Measurements from ENCODE around the gene IL19. TPM values are rescaled to one million over a fixed set of nuclear protein-coding genes. Genes with fewer than 3 reads are reported as not detected.

IL19 gene
- total and polyA plus RNA-seq, 2 donors from 2014 or later = 0.41 to 3.6 TPM

DNA sequence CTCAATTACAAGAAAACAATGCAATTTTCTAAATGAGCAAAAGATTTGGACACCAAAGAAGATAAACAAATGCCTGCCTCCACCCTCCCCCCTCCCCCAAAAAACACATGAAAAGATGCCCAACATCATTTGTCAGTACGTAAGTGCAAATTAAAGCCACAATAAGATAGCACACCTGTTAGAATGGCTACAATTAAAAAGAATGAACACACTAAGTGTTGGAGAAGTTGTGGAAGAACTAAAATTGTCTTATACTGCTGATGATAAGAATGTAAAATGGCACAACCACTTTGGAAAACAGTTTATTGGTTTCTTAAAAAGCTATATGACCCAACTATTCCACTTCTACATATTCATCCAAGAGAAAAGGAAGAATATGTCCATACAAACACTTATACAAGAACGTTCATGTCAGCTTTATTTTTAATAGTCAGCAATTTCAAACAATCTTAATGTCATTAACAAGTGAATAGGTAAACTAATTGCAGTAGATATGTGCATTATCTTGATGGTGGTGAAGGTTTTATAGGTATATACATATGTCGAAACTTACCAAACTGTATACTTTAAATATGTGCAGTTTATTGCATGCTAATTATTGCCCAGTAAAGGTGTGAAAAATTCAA is 105.3 kb downstream of the IL19 start:
- TF ChIP-seq, protein P1, sequence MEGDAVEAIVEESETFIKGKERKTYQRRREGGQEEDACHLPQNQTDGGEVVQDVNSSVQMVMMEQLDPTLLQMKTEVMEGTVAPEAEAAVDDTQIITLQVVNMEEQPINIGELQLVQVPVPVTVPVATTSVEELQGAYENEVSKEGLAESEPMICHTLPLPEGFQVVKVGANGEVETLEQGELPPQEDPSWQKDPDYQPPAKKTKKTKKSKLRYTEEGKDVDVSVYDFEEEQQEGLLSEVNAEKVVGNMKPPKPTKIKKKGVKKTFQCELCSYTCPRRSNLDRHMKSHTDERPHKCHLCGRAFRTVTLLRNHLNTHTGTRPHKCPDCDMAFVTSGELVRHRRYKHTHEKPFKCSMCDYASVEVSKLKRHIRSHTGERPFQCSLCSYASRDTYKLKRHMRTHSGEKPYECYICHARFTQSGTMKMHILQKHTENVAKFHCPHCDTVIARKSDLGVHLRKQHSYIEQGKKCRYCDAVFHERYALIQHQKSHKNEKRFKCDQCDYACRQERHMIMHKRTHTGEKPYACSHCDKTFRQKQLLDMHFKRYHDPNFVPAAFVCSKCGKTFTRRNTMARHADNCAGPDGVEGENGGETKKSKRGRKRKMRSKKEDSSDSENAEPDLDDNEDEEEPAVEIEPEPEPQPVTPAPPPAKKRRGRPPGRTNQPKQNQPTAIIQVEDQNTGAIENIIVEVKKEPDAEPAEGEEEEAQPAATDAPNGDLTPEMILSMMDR (IDR thresholded peaks at IDR 0.05; ENCODE audit: borderline replicate concordance, extremely low read depth, insufficient read depth) = no peak
- Histone ChIP-seq H3K36me3 (ENCODE audit: control insufficient read depth in 2 of 3, insufficient read depth in 3 of 3, low read length in 3 of 3) (no peaks in the 10 kb centered on the region), H3K27me3 (ENCODE audit: control insufficient read depth, insufficient read depth, low read length) (no peaks in the 10 kb centered on the region), H3K9me3 (ENCODE audit: control insufficient read depth in 2 of 3, insufficient read depth in 1 of 3, low read length in 3 of 3) (peaks cover 0 to 6% (median 0%) of the 10 kb centered on the region in 3 donors), H3K27ac (ENCODE audit: low read depth in 2 of 2, low read length in 2 of 2) (no peak overlapping the region), H3K4me1 (ENCODE audit: control insufficient read depth in 2 of 3, insufficient read depth in 2 of 3, low read depth in 1 of 3, low read length in 3 of 3) (no peaks in the 10 kb centered on the region), H3K9ac (ENCODE audit: low read length in 3 of 3) (no peak overlapping the region), H3K4me3 (ENCODE audit: low read length in 3 of 3) (no peak overlapping the region)
- FAIRE-seq = no peak
- no peak for DNase-seq
- intact Hi-C loops (cut with DNase I) = no loop called here

DNA sequence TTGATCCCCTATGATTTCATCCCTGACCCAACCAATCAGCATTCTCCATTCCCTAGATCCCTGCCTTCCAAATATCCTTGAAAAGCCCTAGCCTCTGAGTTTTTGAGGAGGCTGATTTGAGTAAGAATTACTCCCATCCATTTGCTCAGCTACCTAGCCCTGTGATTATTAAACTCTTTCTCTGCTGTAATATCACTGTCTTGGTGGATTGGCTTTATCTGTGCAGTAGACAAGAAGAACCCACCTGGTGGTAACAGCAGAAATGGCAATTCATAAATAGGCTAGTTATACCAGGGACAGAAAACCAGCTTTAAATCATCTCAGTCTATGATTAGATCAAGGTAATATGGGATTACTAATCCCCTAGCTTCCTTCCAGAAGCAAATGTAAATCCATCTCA is 107.9 kb downstream of the IL19 start:
- FAIRE-seq = no peak

DNA sequence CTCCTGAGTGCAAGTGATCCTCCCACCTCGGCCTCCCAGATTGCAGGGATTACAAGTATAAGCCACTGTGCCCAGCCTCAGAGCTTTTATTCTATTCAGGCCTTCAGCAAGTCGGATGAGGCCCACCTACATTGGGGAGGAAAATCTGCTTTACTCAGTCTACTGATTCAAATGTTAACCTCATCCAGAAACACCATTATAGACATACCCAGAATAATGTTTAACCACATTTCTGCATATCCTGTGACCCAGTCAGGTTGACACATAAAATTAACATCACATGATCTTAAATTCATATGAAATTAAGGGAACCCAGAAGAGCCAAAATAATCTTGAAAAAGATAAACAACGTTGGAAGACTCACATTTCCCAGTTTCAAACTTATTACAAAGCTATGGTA is 109.7 kb downstream of the IL19 start:
- Histone ChIP-seq H3K36me3 (ENCODE audit: control insufficient read depth in 2 of 3, insufficient read depth in 3 of 3, low read length in 3 of 3) (no peaks in the 10 kb centered on the region), H3K27me3 (ENCODE audit: control insufficient read depth, insufficient read depth, low read length) (no peaks in the 10 kb centered on the region), H3K9me3 (ENCODE audit: control insufficient read depth in 2 of 3, insufficient read depth in 1 of 3, low read length in 3 of 3) (peaks cover 0 to 9% (median 0%) of the 10 kb centered on the region in 3 donors), H3K4me3 (ENCODE audit: low read length in 3 of 3) (no peak overlapping the region), H3K27ac (ENCODE audit: low read depth in 2 of 2, low read length in 2 of 2) (no peak overlapping the region), H3K9ac (ENCODE audit: low read length in 3 of 3) (no peak overlapping the region), H3K4me1 (ENCODE audit: control insufficient read depth in 2 of 3, insufficient read depth in 2 of 3, low read depth in 1 of 3, low read length in 3 of 3) (no peaks in the 10 kb centered on the region)
- DNase-seq (no peak), FAIRE-seq (no peak)
- intact Hi-C loops (cut with DNase I) = no loop called here
- TF ChIP-seq, protein P1 (IDR thresholded peaks at IDR 0.05; ENCODE audit: borderline replicate concordance, extremely low read depth, insufficient read depth) = no peak

More for the DNA sequence above, 107.9 kb downstream of the IL19 start:
- TF ChIP-seq, protein P1 (IDR thresholded peaks at IDR 0.05; ENCODE audit: borderline replicate concordance, extremely low read depth, insufficient read depth) = no peak
- H3K4me1 ChIP-seq (ENCODE audit: control insufficient read depth in 2 of 3, insufficient read depth in 2 of 3, low read depth in 1 of 3, low read length in 3 of 3) = no peaks in the 10 kb centered on the region
- intact Hi-C loops (cut with DNase I) = no loop called here
- no peak overlapping the region for H3K4me3 ChIP-seq (ENCODE audit: low read length in 3 of 3)
- H3K9me3 ChIP-seq (ENCODE audit: control insufficient read depth in 2 of 3, insufficient read depth in 1 of 3, low read length in 3 of 3) = peaks cover 0 to 9% (median 0%) of the 10 kb centered on the region in 3 donors
- H3K27ac ChIP-seq (ENCODE audit: low read depth in 2 of 2, low read length in 2 of 2) = no peak overlapping the region
- H3K36me3 ChIP-seq (ENCODE audit: control insufficient read depth in 2 of 3, insufficient read depth in 3 of 3, low read length in 3 of 3) = no peaks in the 10 kb centered on the region
- DNase-seq = no peak
- no peaks in the 10 kb centered on the region for H3K27me3 ChIP-seq (ENCODE audit: control insufficient read depth, insufficient read depth, low read length)
- H3K9ac ChIP-seq (ENCODE audit: low read length in 3 of 3) = no peak overlapping the region

DNA sequence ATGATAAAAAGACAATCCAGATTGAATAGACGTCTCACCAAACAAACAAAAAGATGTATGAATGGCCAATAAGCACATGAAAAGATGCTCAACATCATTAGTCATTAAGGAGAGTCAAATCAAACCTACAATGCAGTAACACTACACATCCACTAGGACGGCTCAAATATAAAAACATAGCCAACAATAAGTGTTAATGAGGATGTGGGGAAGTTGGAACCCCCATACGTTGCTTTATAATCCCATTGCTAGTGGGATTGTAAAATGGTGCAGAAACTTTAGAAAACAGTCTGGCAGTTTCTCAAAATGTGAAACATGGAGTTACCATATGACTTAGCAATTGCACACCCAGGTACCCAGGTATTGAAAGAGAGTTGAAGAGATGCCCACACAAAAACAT is 112.0 kb downstream of the IL19 start:
- H3K4me1 ChIP-seq (ENCODE audit: control insufficient read depth in 2 of 3, insufficient read depth in 2 of 3, low read depth in 1 of 3, low read length in 3 of 3) = no peaks in the 10 kb centered on the region
- H3K9me3 ChIP-seq (ENCODE audit: control insufficient read depth in 2 of 3, insufficient read depth in 1 of 3, low read length in 3 of 3) = peaks cover 0 to 9% (median 0%) of the 10 kb centered on the region in 3 donors
- DNase-seq (no peak), FAIRE-seq (no peak)
- TF ChIP-seq, protein P1 (IDR thresholded peaks at IDR 0.05; ENCODE audit: borderline replicate concordance, extremely low read depth, insufficient read depth) = no peak
- no peak overlapping the region for H3K4me3 ChIP-seq (ENCODE audit: low read length in 3 of 3)
- intact Hi-C loops (cut with DNase I) = no loop called here
- H3K27me3 ChIP-seq (ENCODE audit: control insufficient read depth, insufficient read depth, low read length) = no peaks in the 10 kb centered on the region
- no peak overlapping the region for H3K27ac ChIP-seq (ENCODE audit: low read depth in 2 of 2, low read length in 2 of 2)
- H3K9ac ChIP-seq (ENCODE audit: low read length in 3 of 3) = no peak overlapping the region
- no peaks in the 10 kb centered on the region for H3K36me3 ChIP-seq (ENCODE audit: control insufficient read depth in 2 of 3, insufficient read depth in 3 of 3, low read length in 3 of 3)
